Astrocyte (in vitro differentiated cells and primary cell): ENCODE data around the gene ILKAP. TPM values are rescaled to one million over a fixed set of nuclear protein-coding genes. Genes with fewer than 3 reads are reported as not detected.

Experiments used
- DNase-seq: peaks from one replicate; pipeline ENCODE4 v3.0.0-alpha.2; 2010; ENCODE audit warnings: low read depth
- FAIRE-seq: peaks from 2 replicates; lab custom pipeline; 2011; peaks lifted over from hg19 to GRCh38; lab: Jason Lieb, UNC
- H2AFZ ChIP-seq: 2 replicates; pipeline ENCODE4 v1.6.0; 2012; ENCODE audit warnings: low read depth, low read length, inconsistent platforms
- H3K27ac ChIP-seq: 2 replicates; pipeline ENCODE4 v1.5.1; 2011; ENCODE audit warnings: low read depth, low read length, inconsistent platforms
- H3K27me3 ChIP-seq: 2 replicates; pipeline ENCODE4 v1.6.0; 2011; ENCODE audit warnings: low read length, inconsistent platforms; ENCODE audit not compliant: insufficient read depth
- H3K36me3 ChIP-seq: 2 replicates; pipeline ENCODE4 v1.5.1; 2011; ENCODE audit warnings: low read length, inconsistent platforms; ENCODE audit not compliant: insufficient read depth
- H3K4me1 ChIP-seq: 2 replicates; pipeline ENCODE4 v1.5.1; 2011; ENCODE audit warnings: low read length, inconsistent platforms; ENCODE audit not compliant: insufficient read depth
- H3K4me2 ChIP-seq: 2 replicates; pipeline ENCODE4 v1.6.0; 2012; ENCODE audit warnings: low read length, inconsistent platforms
- H3K4me3 ChIP-seq: 2 replicates; pipeline ENCODE4 v1.5.1; 2011; ENCODE audit warnings: low read depth, mild to moderate bottlenecking, low read length, inconsistent platforms; ENCODE audit not compliant: insufficient read depth
- H3K79me2 ChIP-seq: 2 replicates; pipeline ENCODE4 v1.6.0; 2012; ENCODE audit warnings: mild to moderate bottlenecking, low read length, inconsistent platforms; ENCODE audit not compliant: insufficient read depth
- H3K9ac ChIP-seq: 2 replicates; pipeline ENCODE4 v1.6.0; 2012; ENCODE audit warnings: mild to moderate bottlenecking, low read length, inconsistent platforms
- H3K9me3 ChIP-seq: 2 replicates; pipeline ENCODE4 v1.5.1; 2012; ENCODE audit warnings: low read depth, mild to moderate bottlenecking, low read length, inconsistent platforms; ENCODE audit not compliant: insufficient read depth
- H4K20me1 ChIP-seq: 2 replicates; pipeline ENCODE4 v1.6.0; 2012; ENCODE audit warnings: low read length, inconsistent platforms; ENCODE audit not compliant: insufficient read depth
- H3K27ac Mint-ChIP-seq: one replicate; pipeline ENCODE4 v1.8.0; 2021; ENCODE audit warnings: mild to moderate bottlenecking, mixed read lengths; ENCODE audit not compliant: unreplicated experiment
- H3K27me3 Mint-ChIP-seq: one replicate; pipeline ENCODE4 v1.8.0; 2021; ENCODE audit warnings: low read depth, mixed read lengths; ENCODE audit not compliant: unreplicated experiment
- H3K36me3 Mint-ChIP-seq: one replicate; pipeline ENCODE4 v1.8.0; 2021; ENCODE audit warnings: low read depth, mixed read lengths; ENCODE audit not compliant: unreplicated experiment
- H3K4me1 Mint-ChIP-seq: one replicate; pipeline ENCODE4 v1.8.0; 2021; ENCODE audit warnings: low read depth, mixed read lengths; ENCODE audit not compliant: unreplicated experiment
- H3K4me3 Mint-ChIP-seq: one replicate; pipeline ENCODE4 v1.8.0; 2021; ENCODE audit warnings: mild to moderate bottlenecking, moderate library complexity, mixed read lengths; ENCODE audit not compliant: unreplicated experiment
- H3K9me3 Mint-ChIP-seq: one replicate; pipeline ENCODE4 v1.8.0; 2021; ENCODE audit warnings: mild to moderate bottlenecking, mixed read lengths; ENCODE audit not compliant: unreplicated experiment
- CTCF ChIP-seq: IDR thresholded peaks from 2 replicates; pipeline ENCODE4 v1.5.1; 2011; ENCODE audit warnings: low read depth, mild to moderate bottlenecking, inconsistent platforms, low read length, moderate library complexity; ENCODE audit not compliant: insufficient read depth
- EZH2 ChIP-seq: IDR thresholded peaks from 2 replicates; pipeline ENCODE4 v1.6.1; 2012; ENCODE audit warnings: mild to moderate bottlenecking, low read length, inconsistent platforms; ENCODE audit not compliant: insufficient read depth
- total RNA-seq: library from RNA; stranded (reverse); gene quantifications from 2 replicates; pipeline ENCODE4 v1.2.1, GENCODE V29; 2021

ILKAP gene
- total RNA-seq, 1 donor from 2014 or later = 32.3 TPM

GRCh38 chr2:238121511-238122286 lies 81.8 kb downstream of the ILKAP start:
- no peaks in the 10 kb centered on the region for H3K36me3 Mint-ChIP-seq
- peaks cover 2% of the 10 kb centered on the region for H3K9me3 Mint-ChIP-seq
- FAIRE-seq = no peak

GRCh38 chr2:238120463-238121298 lies 82.8 kb downstream of the ILKAP start:
- no peak for DNase-seq

More at GRCh38 chr2:238121511-238122286, 81.8 kb downstream of the ILKAP start:
- peaks cover 17% of the 10 kb centered on the region for H3K27me3 Mint-ChIP-seq
- H3K27ac Mint-ChIP-seq = no peak overlapping the region
- H3K27me3 ChIP-seq = peaks cover 5% of the 10 kb centered on the region
- no peak overlapping the region for H3K9ac ChIP-seq
- H4K20me1 ChIP-seq = no peaks in the 10 kb centered on the region
- H3K4me1 ChIP-seq = peaks cover 3% of the 10 kb centered on the region
- no peak for DNase-seq
- no peaks in the 10 kb centered on the region for H3K4me1 Mint-ChIP-seq
- no peak overlapping the region for H3K4me3 Mint-ChIP-seq
- H3K4me2 ChIP-seq = no peak overlapping the region
- H3K4me3 ChIP-seq = no peak overlapping the region
- no peak overlapping the region for H2AFZ ChIP-seq
- no peaks in the 10 kb centered on the region for H3K36me3 ChIP-seq
- no peak for TF ChIP-seq CTCF
- TF ChIP-seq EZH2 = no peak
- peaks cover 4% of the 10 kb centered on the region for H3K9me3 ChIP-seq
- no peaks in the 10 kb centered on the region for H3K79me2 ChIP-seq
- no peak overlapping the region for H3K27ac ChIP-seq

More at GRCh38 chr2:238120463-238121298, 82.8 kb downstream of the ILKAP start:
- H3K27ac Mint-ChIP-seq = no peak overlapping the region
- H3K4me3 Mint-ChIP-seq = no peak overlapping the region
- Histone ChIP-seq H3K36me3 (no peaks in the 10 kb centered on the region), H3K27me3 (peaks cover 5% of the 10 kb centered on the region), H3K27ac (no peak overlapping the region), H3K4me3 (no peak overlapping the region), H2AFZ (no peak overlapping the region), H3K9me3 (peaks cover 4% of the 10 kb centered on the region), H3K79me2 (no peaks in the 10 kb centered on the region), H3K9ac (no peak overlapping the region), H4K20me1 (no peaks in the 10 kb centered on the region), H3K4me1 (peaks cover 3% of the 10 kb centered on the region), H3K4me2 (no peak overlapping the region)
- TF ChIP-seq CTCF (no peak), EZH2 (no peak)
- peaks cover 24% of the 10 kb centered on the region for H3K27me3 Mint-ChIP-seq
- H3K9me3 Mint-ChIP-seq = peaks cover 2% of the 10 kb centered on the region
- no peaks in the 10 kb centered on the region for H3K4me1 Mint-ChIP-seq
- H3K36me3 Mint-ChIP-seq = peaks cover 2% of the 10 kb centered on the region
- no peak for FAIRE-seq

Other genes starting within 250 kb of the ILKAP start
- 56.8 and 67.1 TPM in 2 replicates for gene UBE2F, start 236.7 kb downstream of the ILKAP start, total RNA-seq
- 12.1 and 15.4 TPM in 2 replicates for gene SCLY, start 142.7 kb downstream of the ILKAP start, total RNA-seq
- gene ESPNL, start 103.4 kb downstream of the ILKAP start, total RNA-seq = 0.07 TPM in 1 of 2 replicates, not detected in the other
- 0.53 and 0.59 TPM in 2 replicates for gene KLHL30, start 65.0 kb downstream of the ILKAP start, total RNA-seq
- gene ERFE, start 44.7 kb downstream of the ILKAP start, total RNA-seq = 0.60 and 1.4 TPM in 2 replicates
- gene HES6, start 36.3 kb upstream of the ILKAP start, total RNA-seq = 1.3 and 3.0 TPM in 2 replicates
- 2.0 and 3.5 TPM in 2 replicates for gene PER2, start 84.9 kb upstream of the ILKAP start, total RNA-seq
- gene TRAF3IP1, start 116.8 kb upstream of the ILKAP start, total RNA-seq = 17.8 and 19.6 TPM in 2 replicates
- gene ASB1, start 223.2 kb upstream of the ILKAP start, total RNA-seq = 30.6 and 31.7 TPM in 2 replicates